Body of pancreas (tissue), 4 donors: ENCODE measurements around the gene COG3.

ENCODE experiments used
- CTCF ChIP-seq, 7 experiments: fragments of 450-650 bp in 4 of 7; fragments of 200-600 bp in 3 of 7; sonication (generic) in 3 of 7; IDR thresholded peaks; one replicate each; pipeline ENCODE4 v1.5.1; 2016 to 2019; ENCODE audit warnings: antibody characterized with exemption in 7 of 7
- POLR2A ChIP-seq, 3 donors: fragments of 450-650 bp; IDR thresholded peaks; one replicate each; pipeline ENCODE4 v1.6.1; 2016; ENCODE audit warnings: antibody characterized with exemption in 3 of 3, mild to moderate bottlenecking in 2 of 3

GRCh38 chr13:45474584-45475454 is 10.1 kb downstream of the COG3 start:
- TF ChIP-seq CTCF (IDR thresholded peaks at IDR 0.05) (no peak), POLR2A (IDR thresholded peaks at IDR 0.05) (no peak)
